GM19468 (cell line): ENCODE results near the gene P2RY2.
"Not testable (repeated sequence)": the region's sequence is repeated elsewhere in the genome, so short reads cannot be mapped to it uniquely, and the experiment has no call there.

Experiments
- ATAC-seq: cut with Tn5 transposase; IDR thresholded peaks from one replicate; pipeline ENCODE4 v1.9.1; 2021; ENCODE audit warnings: mild to moderate bottlenecking, moderate library complexity, moderate number of reproducible peaks; ENCODE audit not compliant: unreplicated experiment; ENCODE audit errors: extremely low read depth

The P2RY2 gene

DNA sequence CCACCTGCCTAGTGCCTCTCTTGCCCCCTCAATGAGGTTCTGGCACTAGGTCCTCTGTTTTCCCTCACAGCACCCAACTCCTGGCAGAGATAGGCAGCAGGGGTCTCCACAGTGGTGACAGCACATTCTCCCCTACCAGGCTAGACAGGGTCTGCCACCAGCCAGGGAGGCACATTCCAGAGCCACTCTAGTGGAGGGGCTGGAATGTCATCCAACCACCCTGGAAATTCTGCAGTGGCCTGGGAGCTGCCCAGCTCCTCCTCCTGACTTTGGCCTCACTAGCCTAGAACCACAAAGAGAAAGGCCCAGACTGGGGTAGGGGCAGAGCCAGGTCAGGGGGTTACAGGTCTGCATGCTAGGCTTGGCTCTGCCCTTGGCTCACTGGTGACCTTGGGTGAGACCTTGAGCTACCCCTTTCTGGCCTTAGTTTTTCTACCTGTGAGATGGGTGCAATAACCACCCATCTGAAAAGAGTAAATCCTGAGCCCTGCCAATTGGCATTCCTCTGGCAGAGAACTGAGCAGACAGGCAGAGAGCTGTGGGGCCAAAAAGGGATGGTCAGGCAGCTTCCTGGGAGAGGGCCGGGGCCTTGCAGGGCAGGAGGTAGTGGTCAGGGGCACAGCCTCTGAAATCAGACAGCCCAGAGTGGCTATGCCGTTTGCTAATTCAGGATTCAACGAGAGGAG, 7.1 kb downstream of the P2RY2 start:
- ATAC-seq, result no peak

GRCh38 chr11:73225851-73226250, 7.8 kb downstream of the P2RY2 start:
- no peak for ATAC-seq

- no peak for ATAC-seq
Measured at GRCh38 chr11:73226297-73227006, 8.4 kb downstream of the P2RY2 start.

DNA sequence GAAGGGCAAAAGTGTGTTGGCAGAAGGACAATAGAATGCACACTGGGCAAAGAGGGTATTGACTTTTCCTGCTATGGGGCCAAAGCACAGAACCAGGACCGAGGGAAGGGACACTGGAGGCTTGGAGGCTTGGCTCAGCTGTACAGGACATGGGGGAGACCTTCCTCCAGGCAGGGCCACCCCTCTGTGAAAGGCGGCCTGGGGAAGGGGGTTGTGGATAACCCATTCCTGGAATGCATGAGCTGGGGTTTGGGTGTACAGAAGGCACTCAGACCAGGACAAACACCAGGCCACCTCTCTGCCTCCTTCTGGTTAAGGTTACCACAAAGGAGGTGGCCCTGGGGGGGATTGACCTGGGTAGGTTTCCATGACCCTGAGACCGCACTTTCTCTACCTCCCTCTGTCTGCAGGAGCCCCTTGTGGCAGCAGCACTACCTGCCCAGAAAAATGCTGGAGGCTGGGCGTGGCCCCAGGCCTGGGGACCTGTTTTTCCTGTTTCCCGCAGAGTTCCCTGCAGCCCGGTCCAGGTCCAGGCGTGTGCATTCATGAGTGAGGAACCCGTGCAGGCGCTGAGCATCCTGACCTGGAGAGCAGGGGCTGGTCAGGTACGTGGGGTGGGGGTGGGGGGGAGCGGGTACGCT, 9.6 kb downstream of the P2RY2 start:
- no peak for ATAC-seq

GRCh38 chr11:73228268-73229134, 10.4 kb downstream of the P2RY2 start:
- no peak for ATAC-seq

- no peak for ATAC-seq
Measured at GRCh38 chr11:73229321-73229895, 11.3 kb downstream of the P2RY2 start.

DNA sequence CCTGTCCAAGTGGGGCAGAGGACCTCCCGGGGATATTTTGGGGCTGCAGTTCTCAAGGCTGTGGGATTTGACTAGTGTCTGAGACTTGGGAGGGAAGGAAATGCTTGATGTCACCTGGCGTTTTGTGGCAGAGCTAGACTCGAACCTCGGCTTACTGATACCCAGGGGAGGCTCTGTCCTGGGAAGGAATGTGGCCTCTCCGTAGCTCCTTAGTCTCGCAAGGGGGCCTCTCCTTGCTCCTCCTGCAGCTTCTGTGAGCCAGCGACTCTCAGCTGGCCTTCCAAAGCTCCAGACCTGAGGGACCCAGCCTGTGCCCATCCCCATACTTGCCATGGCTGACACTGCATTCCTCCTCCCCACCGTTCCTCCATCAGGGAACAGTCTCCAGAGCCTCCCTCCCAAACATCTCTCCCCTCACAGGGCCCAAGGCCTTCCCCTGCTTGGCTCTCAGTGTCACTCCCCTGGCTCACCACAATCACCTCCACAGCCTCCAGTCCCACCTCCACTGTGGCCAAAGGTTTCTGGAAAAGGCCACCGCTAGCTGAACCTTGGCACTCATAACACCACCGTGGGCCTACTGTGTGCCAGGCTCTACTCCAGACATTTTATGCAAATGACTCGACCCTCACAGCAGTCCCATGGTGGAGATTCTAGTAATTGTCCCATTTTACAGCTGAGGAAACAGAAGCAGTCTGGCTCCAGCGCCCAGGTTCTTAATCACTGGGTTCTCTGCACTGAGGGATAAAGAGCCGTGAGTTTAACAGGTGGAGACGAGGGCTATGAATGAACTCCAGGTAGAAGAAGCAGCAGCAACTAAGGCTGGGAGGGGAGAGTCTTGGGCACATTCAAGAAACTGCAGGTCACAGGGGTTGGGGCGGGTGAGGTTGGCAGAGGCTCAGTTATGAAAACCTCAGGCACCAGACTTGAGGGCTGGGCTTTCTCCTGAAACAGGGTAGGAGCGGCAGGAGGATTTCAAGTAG, 12.1 kb downstream of the P2RY2 start:
- no peak for ATAC-seq

DNA sequence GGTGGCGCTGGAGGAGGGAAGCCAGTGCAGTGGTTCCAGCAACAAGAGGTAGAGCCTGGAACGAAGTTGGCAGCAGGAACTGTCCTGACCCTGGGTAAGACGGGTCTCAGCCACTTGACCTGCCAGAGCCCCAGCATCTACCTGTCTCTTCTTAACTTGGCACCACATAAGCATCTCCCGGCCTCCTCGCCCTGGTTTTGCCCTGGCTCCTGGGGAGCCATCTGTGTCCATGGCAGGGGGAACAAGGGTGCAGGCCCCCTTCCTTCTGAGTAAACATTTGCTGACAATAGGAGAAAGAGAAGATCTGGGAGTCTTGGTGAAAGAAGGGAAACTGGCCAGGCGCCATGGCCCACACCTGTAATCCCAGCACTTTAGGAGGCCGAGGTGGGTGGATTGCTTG, 12.8 kb downstream of the P2RY2 start:
- no peak for ATAC-seq

- ATAC-seq, result not testable (repeated sequence)
Measured at GRCh38 chr11:73232487-73232886, 14.4 kb downstream of the P2RY2 start.

DNA sequence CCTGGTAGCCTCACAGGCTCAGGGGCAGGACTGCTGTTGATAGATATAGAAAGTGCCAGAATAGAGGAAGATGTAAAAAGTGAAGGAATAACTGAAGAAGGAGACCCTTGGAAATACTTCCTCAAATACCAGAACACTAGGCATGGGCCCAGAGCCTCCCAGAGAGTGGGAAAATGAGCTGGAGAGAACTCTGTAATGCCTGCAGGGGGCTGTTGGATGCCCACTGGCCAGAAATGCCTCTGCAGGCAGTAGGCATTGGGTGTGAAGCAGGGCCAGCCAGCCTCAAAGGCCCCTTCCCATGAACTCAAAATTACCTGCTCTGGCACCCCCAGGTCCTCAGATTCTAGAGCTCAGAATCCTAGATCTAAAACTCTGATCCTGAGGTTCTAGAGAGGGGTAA, 15.1 kb downstream of the P2RY2 start:
- ATAC-seq, result no peak

DNA sequence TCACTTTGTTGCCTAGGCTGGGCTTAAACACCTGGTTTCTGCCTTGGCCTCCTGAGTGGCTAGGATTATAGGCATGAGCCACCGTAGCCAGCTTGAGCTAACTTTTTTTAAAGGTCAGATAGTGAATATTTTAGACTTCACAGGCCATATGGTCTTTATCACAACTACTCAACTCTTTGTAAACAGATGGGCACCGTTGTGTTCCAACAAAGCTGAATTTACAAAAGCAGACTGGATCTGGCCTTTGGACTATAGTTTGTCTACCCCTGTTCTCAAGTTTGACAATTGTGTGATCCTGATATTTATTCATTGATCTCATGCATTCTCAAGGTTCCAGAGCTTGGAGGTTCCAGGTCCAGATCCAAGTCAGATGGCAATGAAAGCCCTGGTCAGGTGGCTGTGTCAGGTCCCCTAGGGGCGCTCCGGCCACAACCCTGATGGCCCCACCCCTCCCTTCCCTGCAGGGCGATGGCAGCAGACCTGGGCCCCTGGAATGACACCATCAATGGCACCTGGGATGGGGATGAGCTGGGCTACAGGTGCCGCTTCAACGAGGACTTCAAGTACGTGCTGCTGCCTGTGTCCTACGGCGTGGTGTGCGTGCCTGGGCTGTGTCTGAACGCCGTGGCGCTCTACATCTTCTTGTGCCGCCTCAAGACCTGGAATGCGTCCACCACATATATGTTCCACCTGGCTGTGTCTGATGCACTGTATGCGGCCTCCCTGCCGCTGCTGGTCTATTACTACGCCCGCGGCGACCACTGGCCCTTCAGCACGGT, 15.8 kb downstream of the P2RY2 start:
- ATAC-seq, result no peak

GRCh38 chr11:73234471-73235181, 16.5 kb downstream of the P2RY2 start:
- ATAC-seq, result no peak

- ATAC-seq, result no peak
Measured at GRCh38 chr11:73235236-73235786, 17.2 kb downstream of the P2RY2 start.

- ATAC-seq, result no peak
Measured at GRCh38 chr11:73236205-73236765, 18.2 kb downstream of the P2RY2 start.

DNA sequence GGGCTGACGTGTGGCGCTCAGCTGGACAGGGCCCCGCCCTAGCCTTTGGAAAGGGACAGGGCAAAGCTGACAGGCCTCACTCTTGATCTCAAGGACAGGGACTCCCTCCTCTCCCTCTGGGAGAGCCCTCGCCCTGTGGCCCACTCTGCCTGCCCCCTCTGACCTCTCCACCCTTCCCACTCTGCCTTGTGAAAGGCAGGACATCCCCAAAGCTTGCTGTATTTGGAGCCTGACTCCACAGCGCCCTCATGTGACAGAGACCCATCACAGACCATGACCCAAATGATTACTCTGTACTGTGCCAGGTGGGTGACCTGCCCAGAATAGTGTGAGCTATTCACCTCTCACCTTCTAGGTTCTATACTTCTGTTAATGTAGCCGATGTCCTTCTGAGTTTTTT, 18.8 kb downstream of the P2RY2 start:
- no peak for ATAC-seq

DNA sequence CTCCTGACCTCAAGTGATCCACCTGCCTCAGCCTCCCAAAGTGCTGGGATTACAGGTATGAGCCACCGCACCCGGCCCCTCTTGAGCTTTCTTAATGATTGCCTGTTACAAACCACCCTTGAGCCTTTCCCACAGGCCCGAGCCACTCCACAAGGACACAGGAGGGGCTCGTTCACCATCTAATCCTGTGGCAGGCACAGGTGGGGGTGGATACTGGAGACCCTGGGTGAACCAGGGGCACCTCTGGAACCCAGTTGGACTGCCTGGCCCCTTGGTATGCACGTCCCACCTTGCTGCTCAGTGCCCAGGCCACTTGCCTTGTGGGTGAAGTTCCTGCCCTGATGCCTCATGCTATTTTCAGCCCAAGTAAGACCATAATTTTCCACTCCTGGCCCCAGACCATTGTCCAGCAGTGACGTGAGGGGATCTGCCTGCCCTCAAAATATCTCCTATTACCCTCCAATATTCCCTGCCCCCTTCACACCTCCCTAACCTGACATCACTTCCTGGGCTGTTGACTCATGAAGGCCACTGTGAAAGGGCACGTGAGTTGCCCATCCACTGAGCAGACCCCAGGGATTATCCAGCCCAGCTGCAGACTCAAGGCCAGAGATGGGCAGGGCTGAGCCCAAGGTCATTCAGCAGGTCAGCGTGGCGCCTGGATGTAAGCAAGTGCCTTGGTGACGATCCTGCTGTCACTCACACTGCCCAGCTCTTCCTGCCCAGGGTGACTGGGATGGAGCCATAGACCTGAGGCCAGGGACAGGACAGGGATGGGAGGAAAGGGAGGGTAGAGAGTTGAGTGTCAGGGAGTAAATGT, 19.6 kb downstream of the P2RY2 start:
- no peak for ATAC-seq
